Osteocyte (in vitro differentiated cells): ENCODE data around the gene ZNF618. TPM values are rescaled to one million over a fixed set of nuclear protein-coding genes. Genes with fewer than 3 reads are reported as not detected.

ENCODE experiments used
- DNase-seq: peaks from one replicate; pipeline ENCODE4 v3.0.0; 2021; ENCODE audit warnings: mixed read lengths; ENCODE audit not compliant: unreplicated experiment; ENCODE audit errors: extremely low spot score
- H3K27ac Mint-ChIP-seq: one replicate; pipeline ENCODE4 v1.8.0; 2021; ENCODE audit warnings: mild to moderate bottlenecking, mixed read lengths; ENCODE audit not compliant: unreplicated experiment
- H3K27me3 Mint-ChIP-seq: one replicate; pipeline ENCODE4 v1.8.0; 2021; ENCODE audit warnings: mixed read lengths; ENCODE audit not compliant: unreplicated experiment
- H3K36me3 Mint-ChIP-seq: one replicate; pipeline ENCODE4 v1.8.0; 2021; ENCODE audit warnings: mixed read lengths; ENCODE audit not compliant: unreplicated experiment
- H3K4me1 Mint-ChIP-seq: one replicate; pipeline ENCODE4 v1.8.0; 2021; ENCODE audit warnings: mixed read lengths; ENCODE audit not compliant: unreplicated experiment
- H3K4me3 Mint-ChIP-seq: one replicate; pipeline ENCODE4 v1.8.0; 2021; ENCODE audit warnings: mild to moderate bottlenecking, moderate library complexity, mixed read lengths; ENCODE audit not compliant: unreplicated experiment
- H3K9me3 Mint-ChIP-seq: one replicate; pipeline ENCODE4 v1.8.0; 2021; ENCODE audit warnings: mixed read lengths; ENCODE audit not compliant: unreplicated experiment
- CTCF ChIP-seq: fragments of 200-600 bp; sonication (generic); IDR thresholded peaks from 2 replicates; pipeline ENCODE4 v1.5.0; 2021; ENCODE audit warnings: antibody characterized with exemption, mild to moderate bottlenecking, moderate library complexity
- total RNA-seq: library from RNA; stranded (reverse); gene quantifications from 2 replicates; pipeline ENCODE4 v1.2.1, GENCODE V29; 2021

ZNF618 gene
- total RNA-seq, 1 donor from 2014 or later = 36.8 TPM

GRCh38 chr9:113992276-113992951 is 116.3 kb downstream of the ZNF618 start:
- Mint-ChIP-seq H3K27ac (no peak overlapping the region), H3K27me3 (no peaks in the 10 kb centered on the region)

GRCh38 chr9:113992994-113993393 is 116.9 kb downstream of the ZNF618 start:
- H3K27ac Mint-ChIP-seq = no peak overlapping the region
- DNase-seq = no peak

More at GRCh38 chr9:113992276-113992951, 116.3 kb downstream of the ZNF618 start:
- TF ChIP-seq CTCF = no peak
- peaks cover 24% of the 10 kb centered on the region for H3K36me3 Mint-ChIP-seq
- no peak overlapping the region for H3K4me3 Mint-ChIP-seq
- DNase-seq = no peak
- H3K9me3 Mint-ChIP-seq = no peaks in the 10 kb centered on the region
- peaks cover 18% of the 10 kb centered on the region for H3K4me1 Mint-ChIP-seq

GRCh38 chr9:113993838-113994540 is 117.9 kb downstream of the ZNF618 start:
- DNase-seq = no peak
- H3K36me3 Mint-ChIP-seq = peaks cover 18% of the 10 kb centered on the region
- TF ChIP-seq CTCF = no peak
- no peak overlapping the region for H3K4me3 Mint-ChIP-seq
- no peaks in the 10 kb centered on the region for H3K27me3 Mint-ChIP-seq
- H3K4me1 Mint-ChIP-seq = peaks cover 16% of the 10 kb centered on the region
- H3K9me3 Mint-ChIP-seq = no peaks in the 10 kb centered on the region
- H3K27ac Mint-ChIP-seq = no peak overlapping the region

More at GRCh38 chr9:113992994-113993393, 116.9 kb downstream of the ZNF618 start:
- Mint-ChIP-seq H3K36me3 (peaks cover 24% of the 10 kb centered on the region), H3K27me3 (no peaks in the 10 kb centered on the region), H3K4me1 (peaks cover 18% of the 10 kb centered on the region), H3K4me3 (no peak overlapping the region), H3K9me3 (no peaks in the 10 kb centered on the region)
- TF ChIP-seq CTCF = no peak

- H3K4me1 Mint-ChIP-seq = peaks cover 12% of the 10 kb centered on the region
- no peak for TF ChIP-seq CTCF
- no peak overlapping the region for H3K4me3 Mint-ChIP-seq
- DNase-seq = no peak
- H3K36me3 Mint-ChIP-seq = peaks cover 12% of the 10 kb centered on the region
- no peak overlapping the region for H3K27ac Mint-ChIP-seq
- H3K9me3 Mint-ChIP-seq = no peaks in the 10 kb centered on the region
- H3K27me3 Mint-ChIP-seq = no peaks in the 10 kb centered on the region
These were observed 119.3 kb downstream of the ZNF618 start for GRCh38 chr9:113995401-113995800.

GRCh38 chr9:113995963-113996362 is 119.9 kb downstream of the ZNF618 start:
- Mint-ChIP-seq H3K9me3 (no peaks in the 10 kb centered on the region), H3K27ac (no peak overlapping the region), H3K27me3 (no peaks in the 10 kb centered on the region), H3K4me1 (peaks cover 12% of the 10 kb centered on the region), H3K4me3 (no peak overlapping the region), H3K36me3 (peaks cover 15% of the 10 kb centered on the region)
- DNase-seq = peak; percentile 38
- TF ChIP-seq CTCF = no peak
